Endothelial cell of umbilical vein (primary cell): Measurements from ENCODE around the gene CDYL.

Source experiments
- CTCF ChIP-seq, 2 donors: IDR thresholded peaks; 1 replicate in 1 of 2; 2 replicates in 1 of 2; pipeline ENCODE4 v1.5.1; 2011; ENCODE audit warnings: low read length in 2 of 2, mild to moderate bottlenecking in 2 of 2, moderate library complexity in 2 of 2, control low read depth in 1 of 2, inconsistent platforms in 1 of 2, low read depth in 1 of 2; ENCODE audit not compliant: insufficient read depth in 1 of 2; ENCODE audit errors: extremely low read depth in 1 of 2
- EZH2 ChIP-seq: IDR thresholded peaks from 2 replicates; pipeline ENCODE4 v1.6.1; 2012; ENCODE audit warnings: borderline replicate concordance, low read depth, mild to moderate bottlenecking, moderate library complexity, low read length, inconsistent platforms; ENCODE audit not compliant: severe bottlenecking
- MAX ChIP-seq: IDR thresholded peaks from 2 replicates; pipeline ENCODE4 v1.6.1; 2011; ENCODE audit not compliant: insufficient read depth, insufficient read length
- POLR2A ChIP-seq: IDR thresholded peaks from 2 replicates; pipeline ENCODE4 v1.6.1; 2012; ENCODE audit warnings: low read depth, mild to moderate bottlenecking, control low read depth, low read length
- POLR2AphosphoS5 ChIP-seq: IDR thresholded peaks from 2 replicates; pipeline ENCODE4 v1.6.1; 2012; ENCODE audit warnings: low read depth, mild to moderate bottlenecking, control low read depth, low read length, moderate library complexity; ENCODE audit not compliant: insufficient read depth

GRCh38 chr6:4861564-4861963, 85.4 kb downstream of the CDYL start:
- TF ChIP-seq CTCF (IDR thresholded peaks at IDR 0.05; ENCODE audit: extremely low read depth in 1 of 2, insufficient read depth in 1 of 2, low read depth in 1 of 2, low read length in 2 of 2) = no peak
- no peak for TF ChIP-seq EZH2
- TF ChIP-seq POLR2A = no peak
- no peak for TF ChIP-seq POLR2AphosphoS5
- TF ChIP-seq MAX = no peak
